Measurements from ENCODE around the gene NOP16.

- TF ChIP-seq CTCF (conservative IDR thresholded peaks at IDR 0.05; ENCODE audit: low read depth, low read length) (no peak), EZH2 (IDR thresholded peaks at IDR 0.05; ENCODE audit: low read length, unreplicated experiment) (no peak)
Measured at GRCh38 chr5:176420086-176420485, 31.7 kb upstream of the NOP16 start.

All from PC-3 (cell line).